HG03196 (cell line): ENCODE results near the gene ERC1.
"Not testable (repeated sequence)": the region's sequence is repeated elsewhere in the genome, so short reads cannot be mapped to it uniquely, and the experiment has no call there.

Experiments used
- ATAC-seq: cut with Tn5 transposase; IDR thresholded peaks from one replicate; pipeline ENCODE4 v1.9.1; 2021; ENCODE audit not compliant: unreplicated experiment

Gene ERC1

GRCh38 chr12:1117371-1117770 lies 126.3 kb downstream of the ERC1 start:
- no peak for ATAC-seq

- no peak for ATAC-seq
Observed at GRCh38 chr12:1117970-1118563, 127.0 kb downstream of the ERC1 start.

GRCh38 chr12:1122786-1123185 lies 131.8 kb downstream of the ERC1 start:
- no peak for ATAC-seq

- ATAC-seq = no peak
Observed at GRCh38 chr12:1126091-1126490, 135.1 kb downstream of the ERC1 start.

GRCh38 chr12:1127021-1127420 lies 136.0 kb downstream of the ERC1 start:
- no peak for ATAC-seq

- no peak for ATAC-seq
Observed at GRCh38 chr12:1130164-1130563, 139.1 kb downstream of the ERC1 start.

GRCh38 chr12:1130571-1130970 lies 139.5 kb downstream of the ERC1 start:
- ATAC-seq = no peak

- ATAC-seq = no peak
Observed at GRCh38 chr12:1131811-1132224, 140.8 kb downstream of the ERC1 start.

- ATAC-seq = no peak
Observed at GRCh38 chr12:1132311-1132710, 141.3 kb downstream of the ERC1 start.

GRCh38 chr12:1138691-1139090 lies 147.7 kb downstream of the ERC1 start:
- ATAC-seq = no peak

- not testable (repeated sequence) for ATAC-seq
Observed at GRCh38 chr12:1146758-1147157, 155.7 kb downstream of the ERC1 start.

- ATAC-seq = no peak
Observed at GRCh38 chr12:1147821-1148220, 156.8 kb downstream of the ERC1 start.

GRCh38 chr12:1157046-1157445 lies 166.0 kb downstream of the ERC1 start:
- no peak for ATAC-seq

- ATAC-seq = no peak
Observed at GRCh38 chr12:1161197-1161596, 170.2 kb downstream of the ERC1 start.

- ATAC-seq = no peak
Observed at GRCh38 chr12:1162081-1162760, 171.2 kb downstream of the ERC1 start.

GRCh38 chr12:1167784-1168183 lies 176.8 kb downstream of the ERC1 start:
- ATAC-seq = no peak

- ATAC-seq = no peak
Observed at GRCh38 chr12:1170411-1170810, 179.4 kb downstream of the ERC1 start.

- no peak for ATAC-seq
Observed at GRCh38 chr12:1171657-1172408, 180.8 kb downstream of the ERC1 start.

GRCh38 chr12:1173781-1174617 lies 183.0 kb downstream of the ERC1 start:
- ATAC-seq = no peak

- ATAC-seq = no peak
Observed at GRCh38 chr12:1174659-1175058, 183.6 kb downstream of the ERC1 start.

GRCh38 chr12:1176191-1176590 lies 185.2 kb downstream of the ERC1 start:
- no peak for ATAC-seq
